HPDE6-E6E7 (cell line): ENCODE measurements around the gene EDIL3.
"Not testable (repeated sequence)": the region's sequence is repeated elsewhere in the genome, so short reads cannot be mapped to it uniquely, and the experiment has no call there.

Experiments
- DNase-seq: peaks from one replicate; pipeline ENCODE4 v3.0.0; 2011; ENCODE audit warnings: missing footprints; ENCODE audit errors: extremely low spot score

The EDIL3 gene

DNA sequence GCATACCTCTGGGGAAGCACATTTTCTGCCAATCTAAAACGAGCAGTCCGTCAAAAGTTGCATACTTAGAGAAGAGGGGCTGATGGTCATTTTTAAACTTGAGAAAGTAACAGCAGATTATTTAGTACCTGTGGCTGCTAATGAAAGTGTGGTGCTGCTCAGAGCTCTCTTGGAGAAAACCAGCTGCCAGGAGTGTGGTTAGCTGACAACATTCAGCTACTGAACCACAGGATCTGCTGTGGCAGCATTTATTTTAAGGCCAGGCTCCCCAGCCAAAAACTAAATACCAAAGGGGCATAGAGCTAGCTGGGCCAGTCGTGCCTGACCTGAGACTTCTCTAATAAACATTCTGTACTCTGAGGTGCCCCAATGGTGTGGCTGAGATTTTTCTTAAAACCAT, 203.6 kb downstream of the EDIL3 start:
- DNase-seq: no peak

GRCh38 chr5:84168841-84169240, 215.8 kb downstream of the EDIL3 start:
- no peak for DNase-seq

GRCh38 chr5:84163671-84164070, 221.0 kb downstream of the EDIL3 start:
- DNase-seq: no peak

DNA sequence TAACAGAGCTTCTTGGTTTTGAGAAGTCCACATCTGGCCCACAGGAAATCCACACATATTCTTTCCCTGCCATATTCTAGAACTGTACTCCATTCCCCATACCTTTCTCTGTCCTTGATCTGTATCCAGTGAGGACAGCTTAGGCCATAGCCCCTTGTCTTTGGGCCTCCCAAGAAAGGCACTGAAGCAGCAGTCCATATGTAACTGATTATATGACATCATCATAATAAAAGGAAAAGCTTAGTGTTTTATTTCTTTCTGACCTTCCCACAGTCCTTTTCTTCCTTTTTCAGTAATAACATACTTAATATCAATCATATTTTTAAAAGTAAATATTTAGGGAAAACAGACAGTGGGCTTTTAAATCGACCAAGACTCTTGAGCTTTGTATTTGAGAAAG, 222.0 kb downstream of the EDIL3 start:
- no peak for DNase-seq

GRCh38 chr5:84160650-84161049, 224.0 kb downstream of the EDIL3 start:
- DNase-seq: not testable (repeated sequence)

- DNase-seq: no peak
Observed at GRCh38 chr5:84149094-84149493, 235.6 kb downstream of the EDIL3 start.

- DNase-seq: no peak
Observed at GRCh38 chr5:84148651-84149050, 236.0 kb downstream of the EDIL3 start.

GRCh38 chr5:84137541-84137940, 247.1 kb downstream of the EDIL3 start:
- DNase-seq: no peak

DNA sequence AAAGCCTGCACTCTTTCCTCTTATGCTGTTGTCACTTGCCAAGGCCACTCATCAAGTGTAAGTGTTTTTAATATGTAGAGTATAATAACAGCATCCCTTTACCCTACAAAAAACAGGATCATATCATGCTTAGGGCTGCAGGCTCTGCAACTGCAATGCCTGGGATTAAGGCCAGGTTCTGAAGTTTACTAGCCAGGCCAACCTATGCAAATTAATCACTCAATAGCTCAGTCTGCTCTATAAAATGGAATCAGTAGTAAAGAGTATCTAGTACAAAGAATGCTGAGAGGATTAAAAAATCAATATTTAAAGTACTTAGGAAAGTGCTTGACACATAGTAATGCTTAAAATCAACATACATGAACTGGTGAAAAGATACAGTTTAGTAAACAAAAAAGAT, 253.3 kb downstream of the EDIL3 start:
- no peak for DNase-seq

- DNase-seq: no peak
Observed at GRCh38 chr5:84130006-84130580, 254.6 kb downstream of the EDIL3 start.

DNA sequence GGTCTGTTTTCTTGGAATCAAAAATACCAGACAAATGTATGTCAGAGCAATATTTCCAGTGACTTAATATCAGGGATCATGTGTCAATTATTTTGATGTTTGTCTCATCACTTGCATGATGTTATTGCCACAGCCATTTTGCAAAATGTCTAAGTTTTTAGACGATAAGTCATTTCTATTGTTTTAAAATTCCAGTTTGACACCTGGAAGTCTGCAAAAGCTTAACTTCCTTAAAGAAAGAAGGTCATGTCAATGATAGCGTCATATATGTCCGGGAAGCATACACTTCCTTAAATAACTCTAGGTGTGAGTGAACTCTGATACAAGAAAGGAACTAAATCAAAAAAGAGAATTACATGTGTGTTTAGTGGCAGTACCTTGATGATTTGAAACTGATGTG, 259.5 kb downstream of the EDIL3 start:
- no peak for DNase-seq

GRCh38 chr5:84119252-84119651, 265.4 kb downstream of the EDIL3 start:
- DNase-seq: no peak

DNA sequence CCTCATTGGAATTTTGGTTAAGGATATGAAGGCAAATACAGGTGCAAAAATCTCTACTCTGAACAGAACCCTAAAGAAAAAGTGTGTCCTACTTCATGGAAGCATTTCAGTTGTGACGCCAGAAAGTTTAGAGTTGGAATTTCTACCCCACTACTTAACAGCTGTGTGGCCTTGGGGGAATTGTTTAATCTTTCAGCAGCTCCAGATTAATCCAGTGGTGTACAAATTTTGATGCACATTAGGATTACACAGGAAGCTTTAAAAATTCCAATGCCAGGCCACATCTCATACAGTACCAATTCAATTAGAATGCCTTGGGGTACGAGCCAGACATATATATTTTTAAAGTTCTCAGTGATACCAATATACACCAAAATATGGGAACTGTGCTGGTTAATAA, 266.1 kb downstream of the EDIL3 start:
- no peak for DNase-seq

DNA sequence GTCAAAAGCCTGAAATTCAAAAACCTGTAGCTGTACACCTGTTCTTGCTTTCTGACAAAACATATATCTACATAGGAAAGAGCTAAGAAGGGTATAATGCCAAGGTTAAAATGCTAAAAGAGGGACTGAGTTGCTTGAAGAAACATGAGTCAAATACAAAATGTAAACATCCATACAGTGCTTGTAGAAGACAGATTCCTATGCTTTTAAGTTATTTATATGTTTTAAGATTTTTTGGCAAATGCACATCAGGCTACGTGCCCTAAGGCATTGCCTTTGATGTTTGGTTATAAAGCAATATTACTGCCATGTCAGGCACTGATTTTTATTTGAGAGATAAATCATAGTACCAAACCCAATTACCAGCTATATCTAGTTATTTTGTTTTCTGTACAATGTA, 269.0 kb downstream of the EDIL3 start:
- no peak for DNase-seq

DNA sequence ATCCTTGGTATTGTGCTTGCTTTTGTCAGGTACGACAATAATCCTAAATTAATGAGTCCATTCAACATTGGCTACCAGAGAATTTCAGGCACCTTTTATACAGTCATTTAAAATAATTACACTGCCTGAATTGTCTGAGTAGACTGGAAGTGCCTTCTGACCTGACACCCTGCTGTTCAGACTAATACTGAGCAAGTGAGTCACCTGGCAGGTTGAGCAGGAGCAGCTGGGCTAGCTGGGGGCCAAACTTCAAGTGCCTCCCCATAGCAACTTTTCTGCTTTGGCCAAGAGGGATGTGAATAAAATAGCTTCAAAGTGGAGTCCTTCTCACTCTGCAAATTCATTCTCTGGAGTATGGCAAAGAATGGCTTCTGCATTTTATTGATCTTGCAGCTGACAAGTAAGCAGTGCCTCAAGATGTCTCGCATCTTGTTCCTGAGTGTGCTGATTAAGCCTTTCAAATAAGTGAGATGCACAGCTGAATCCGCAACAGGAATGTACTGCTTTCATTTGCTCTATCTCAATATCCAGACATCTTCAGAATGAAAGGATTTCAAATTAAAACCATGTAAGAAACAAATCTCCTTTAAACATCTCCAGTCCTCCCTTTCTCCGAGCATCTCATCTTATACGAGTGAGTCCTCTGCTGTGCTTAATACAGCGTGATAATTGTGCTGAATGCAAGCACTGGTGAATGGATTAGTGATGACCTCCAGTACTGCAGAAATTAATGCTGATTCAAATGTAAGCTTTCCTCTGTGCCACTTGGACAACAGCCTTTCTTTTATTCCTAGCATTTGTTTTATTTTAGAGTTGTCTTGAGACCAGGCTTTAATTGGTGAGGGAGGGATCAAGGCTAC, 271.2 kb downstream of the EDIL3 start:
- DNase-seq: peak; percentile 11

DNA sequence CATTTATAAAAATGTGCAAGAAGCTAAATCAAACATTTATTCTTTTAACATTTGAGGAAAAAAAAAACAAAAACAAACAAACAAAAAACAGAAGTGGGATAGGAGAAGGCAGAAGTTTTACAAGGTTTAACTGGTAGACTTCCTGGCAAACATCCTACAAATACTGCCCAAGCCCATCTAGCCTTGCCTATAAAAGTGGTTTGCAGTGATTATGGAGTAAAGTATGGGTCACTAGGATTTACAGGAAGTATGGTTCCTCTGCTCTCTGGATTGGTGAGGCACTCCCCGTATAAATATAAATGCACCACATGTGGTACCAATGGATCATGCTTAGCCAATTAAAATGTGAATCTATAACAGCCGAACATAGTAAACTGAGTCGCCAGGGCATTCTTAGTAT, 291.9 kb downstream of the EDIL3 start:
- no peak for DNase-seq

- no peak for DNase-seq
Observed at GRCh38 chr5:84091127-84091799, 293.4 kb downstream of the EDIL3 start.

DNA sequence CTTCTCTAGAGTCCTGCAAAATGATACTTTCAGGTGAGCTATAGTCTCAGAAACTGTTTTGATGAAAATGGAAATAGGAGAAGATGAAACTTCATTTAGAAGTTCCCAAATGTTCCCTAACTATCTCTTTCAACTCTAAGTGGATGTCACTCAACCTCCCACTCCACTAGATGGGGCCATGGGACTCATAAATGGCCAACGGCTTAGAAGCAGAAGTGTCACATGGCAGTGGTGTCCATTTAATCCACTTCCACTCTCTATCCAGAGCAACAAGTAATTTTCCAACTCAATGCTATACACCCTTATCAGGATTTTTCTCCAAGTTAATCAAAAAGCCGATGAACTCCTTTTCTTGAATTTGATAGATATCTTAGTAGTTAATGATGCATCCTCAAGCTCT, 295.7 kb downstream of the EDIL3 start:
- peak; percentile 22 for DNase-seq

DNA sequence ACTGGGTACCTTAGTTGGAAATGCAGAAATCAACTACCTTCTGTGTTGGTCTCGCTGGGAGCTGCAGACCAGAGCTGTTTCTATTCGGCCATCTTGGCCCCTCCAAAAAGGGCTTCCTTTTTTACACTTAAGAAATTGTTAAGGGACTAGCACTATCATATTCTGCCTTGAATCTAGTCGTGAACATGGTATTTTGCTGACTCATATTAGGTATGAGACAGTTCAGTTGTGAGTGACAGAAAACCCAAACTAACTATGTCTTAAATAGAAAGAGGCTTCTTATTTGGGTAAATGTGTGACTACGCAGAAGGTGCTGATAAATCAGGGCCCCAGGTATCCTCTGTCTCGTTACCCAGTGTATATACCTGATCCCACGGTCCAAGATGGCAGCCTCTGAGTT, 298.2 kb downstream of the EDIL3 start:
- no peak for DNase-seq

DNA sequence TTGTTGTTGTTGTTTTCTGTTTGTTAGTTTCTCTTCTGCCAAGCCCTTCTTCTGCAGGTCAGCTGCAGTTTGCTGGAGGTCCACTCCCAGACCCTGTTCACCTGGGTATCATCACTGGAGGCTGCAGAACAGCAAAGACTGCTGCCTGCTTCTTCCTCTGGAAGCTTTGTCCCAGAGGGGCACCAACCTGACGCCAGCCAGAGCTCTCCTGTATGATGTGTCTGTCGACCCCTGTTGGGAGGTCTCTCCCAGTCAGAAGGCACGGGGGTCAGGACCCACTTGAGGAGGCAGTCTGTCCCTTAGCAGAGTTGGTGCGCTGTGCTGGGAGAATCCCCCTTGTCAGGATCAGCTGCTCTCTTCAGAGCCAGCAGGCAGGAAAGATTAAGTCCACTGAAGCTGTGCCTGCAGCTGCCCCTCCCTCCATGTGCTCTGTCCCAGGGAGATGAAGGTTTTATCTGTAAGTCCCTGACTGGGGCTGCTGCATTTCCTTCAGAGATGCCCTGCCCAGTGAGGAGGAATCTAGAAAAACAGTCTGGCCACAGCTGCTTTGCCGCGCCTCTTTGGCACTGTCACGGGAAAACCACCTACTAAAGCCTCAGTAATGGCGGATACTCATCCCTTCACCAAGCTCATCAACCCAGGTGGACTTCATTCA, 299.2 kb downstream of the EDIL3 start:
- no peak for DNase-seq

DNA sequence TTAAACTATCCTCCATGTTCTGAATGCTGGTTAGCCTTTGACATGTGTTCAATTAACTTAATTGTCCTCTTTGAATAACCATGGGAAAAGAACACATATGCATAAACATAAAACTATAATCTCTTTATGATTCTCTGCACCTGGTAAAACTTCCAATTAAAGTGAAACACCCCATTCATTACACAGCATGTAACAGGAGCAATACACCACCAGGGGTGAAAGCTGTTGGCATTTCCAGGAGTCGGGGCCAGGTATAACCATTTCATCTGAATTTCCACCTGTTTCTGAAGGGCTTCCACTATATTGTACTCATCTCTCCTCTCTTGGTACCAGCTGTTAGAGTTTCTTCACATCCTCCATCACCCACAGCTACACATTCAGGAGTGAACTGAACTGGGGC, 303.8 kb downstream of the EDIL3 start:
- no peak for DNase-seq

DNA sequence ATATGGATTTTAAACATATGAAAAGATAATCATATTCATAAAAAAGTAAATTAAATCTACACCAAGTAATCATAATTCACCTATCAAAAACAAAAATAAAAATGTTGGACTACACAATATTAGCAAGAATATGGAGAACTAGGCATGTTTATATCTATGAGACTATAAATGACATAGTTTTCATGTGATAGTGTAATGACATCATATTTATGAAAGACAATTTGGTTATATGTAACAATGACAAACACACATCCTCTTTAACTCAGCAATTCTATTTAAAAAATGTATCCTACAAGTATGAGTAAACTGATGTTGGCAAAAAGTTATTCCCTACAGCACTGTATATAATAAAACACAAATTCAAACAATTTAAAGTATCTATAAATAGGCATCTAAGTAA, 312.3 kb downstream of the EDIL3 start:
- DNase-seq: no peak
